Choroid plexus epithelial cell (primary cell): ENCODE results near the gene CDKL1.
"Not testable (repeated sequence)": the region's sequence is repeated elsewhere in the genome, so short reads cannot be mapped to it uniquely, and the experiment has no call there.

ENCODE experiments used
- DNase-seq: peaks from one replicate; pipeline ENCODE4 v3.0.0-alpha.2; 2010; ENCODE audit warnings: low read depth
- H3K4me3 ChIP-seq: 2 replicates; pipeline ENCODE4 v1.5.1; 2011; ENCODE audit warnings: low read depth, mild to moderate bottlenecking, control low read depth, low read length, moderate library complexity
- TF ChIP-seq, protein P1 (sequence below): conservative IDR thresholded peaks from 2 replicates; pipeline ENCODE4 v1.5.1; 2011; ENCODE audit warnings: low read depth, mild to moderate bottlenecking, control low read depth, inconsistent platforms, low read length, moderate library complexity

Gene CDKL1

DNA sequence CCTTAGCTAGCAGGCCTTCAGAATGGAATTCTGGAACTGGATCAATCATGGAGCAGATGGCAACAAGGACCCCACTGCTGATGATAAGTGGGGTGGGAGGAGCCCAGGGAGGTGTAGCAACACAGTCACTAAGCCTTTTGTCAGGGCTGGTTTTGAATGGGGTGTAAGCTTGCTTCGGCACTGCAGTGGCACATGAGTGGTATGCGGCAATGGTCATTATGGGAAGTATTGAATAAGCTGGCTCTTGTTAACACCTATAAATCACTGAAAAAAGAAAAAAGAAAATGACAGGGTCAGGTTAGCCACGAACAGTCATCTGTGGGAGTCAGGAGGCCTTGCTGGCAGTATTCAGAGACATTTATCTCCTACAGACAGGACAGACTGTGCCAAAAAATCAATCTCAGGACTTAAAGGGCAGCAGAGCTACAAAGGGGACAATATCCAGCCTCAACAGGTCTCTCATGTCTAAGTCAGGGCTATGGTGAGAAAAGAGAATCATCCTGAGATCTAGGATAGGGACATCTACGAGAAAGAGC lies 19.1 kb downstream of the CDKL1 start:
- TF ChIP-seq, protein P1, sequence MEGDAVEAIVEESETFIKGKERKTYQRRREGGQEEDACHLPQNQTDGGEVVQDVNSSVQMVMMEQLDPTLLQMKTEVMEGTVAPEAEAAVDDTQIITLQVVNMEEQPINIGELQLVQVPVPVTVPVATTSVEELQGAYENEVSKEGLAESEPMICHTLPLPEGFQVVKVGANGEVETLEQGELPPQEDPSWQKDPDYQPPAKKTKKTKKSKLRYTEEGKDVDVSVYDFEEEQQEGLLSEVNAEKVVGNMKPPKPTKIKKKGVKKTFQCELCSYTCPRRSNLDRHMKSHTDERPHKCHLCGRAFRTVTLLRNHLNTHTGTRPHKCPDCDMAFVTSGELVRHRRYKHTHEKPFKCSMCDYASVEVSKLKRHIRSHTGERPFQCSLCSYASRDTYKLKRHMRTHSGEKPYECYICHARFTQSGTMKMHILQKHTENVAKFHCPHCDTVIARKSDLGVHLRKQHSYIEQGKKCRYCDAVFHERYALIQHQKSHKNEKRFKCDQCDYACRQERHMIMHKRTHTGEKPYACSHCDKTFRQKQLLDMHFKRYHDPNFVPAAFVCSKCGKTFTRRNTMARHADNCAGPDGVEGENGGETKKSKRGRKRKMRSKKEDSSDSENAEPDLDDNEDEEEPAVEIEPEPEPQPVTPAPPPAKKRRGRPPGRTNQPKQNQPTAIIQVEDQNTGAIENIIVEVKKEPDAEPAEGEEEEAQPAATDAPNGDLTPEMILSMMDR = no peak
- DNase-seq = no peak

DNA sequence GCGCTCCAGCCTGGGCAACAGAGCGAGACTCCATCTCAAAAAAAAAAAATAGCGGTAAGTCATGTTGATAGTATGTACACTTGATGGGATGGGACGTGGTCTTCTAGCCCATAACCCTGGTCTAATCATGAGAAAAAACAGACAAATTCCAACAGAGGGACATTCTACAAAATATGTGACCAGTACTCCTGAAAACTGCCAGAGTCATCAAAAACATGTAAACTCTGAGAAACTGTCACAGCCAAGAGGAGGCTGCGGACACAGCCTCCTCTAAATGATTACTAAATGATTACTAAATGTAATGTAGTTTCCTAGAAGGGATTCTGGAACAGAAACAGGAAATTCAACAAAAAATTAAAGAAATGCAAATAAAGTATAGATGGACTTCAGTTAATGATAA lies 20.9 kb downstream of the CDKL1 start:
- TF ChIP-seq, protein P1 = no peak

More for the DNA sequence above, 19.1 kb downstream of the CDKL1 start:
- no peak overlapping the region for H3K4me3 ChIP-seq

DNA sequence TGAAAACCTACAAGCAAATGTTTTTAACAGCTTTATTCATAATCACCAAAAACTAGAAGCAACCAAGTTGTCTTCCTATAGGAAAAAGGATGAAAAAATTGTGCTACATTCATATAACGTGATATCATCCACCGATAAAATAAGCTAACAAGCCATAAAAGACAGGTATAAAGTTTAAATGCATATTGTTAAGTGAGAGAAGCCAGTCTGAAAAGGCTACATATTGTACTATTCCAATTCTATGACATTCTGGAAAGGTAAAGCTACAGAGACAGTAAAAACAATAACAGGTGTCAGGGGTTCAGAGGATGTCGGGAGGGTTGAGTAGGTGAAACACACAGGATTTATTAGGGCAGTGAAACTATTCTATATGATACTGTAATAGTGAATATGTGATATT lies 22.7 kb downstream of the CDKL1 start:
- no peak for DNase-seq
- TF ChIP-seq, protein P1 = no peak
- no peak overlapping the region for H3K4me3 ChIP-seq

More for the DNA sequence above, 20.9 kb downstream of the CDKL1 start:
- H3K4me3 ChIP-seq = no peak overlapping the region
- no peak for DNase-seq

DNA sequence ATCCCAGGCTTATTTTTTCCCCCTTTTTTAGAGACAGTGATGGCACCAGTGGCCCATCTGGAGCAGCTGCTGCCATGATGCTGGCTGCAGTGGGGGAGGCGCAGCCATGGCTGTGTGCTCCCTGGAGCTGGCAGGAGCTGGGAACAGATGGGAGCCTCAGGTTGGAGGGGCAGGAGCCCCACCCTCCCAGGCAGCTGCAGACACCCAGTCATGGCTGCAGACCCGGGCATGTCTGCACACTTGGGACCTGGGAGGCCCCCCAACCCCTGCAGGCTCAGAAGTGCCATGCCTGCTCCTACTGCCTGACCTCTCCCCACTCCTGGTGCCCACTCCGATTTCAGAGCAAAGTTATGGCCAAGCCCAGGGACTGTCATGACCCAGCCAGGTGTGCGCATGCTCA lies 25.1 kb downstream of the CDKL1 start:
- H3K4me3 ChIP-seq = no peak overlapping the region
- TF ChIP-seq, protein P1 = no peak
- no peak for DNase-seq

DNA sequence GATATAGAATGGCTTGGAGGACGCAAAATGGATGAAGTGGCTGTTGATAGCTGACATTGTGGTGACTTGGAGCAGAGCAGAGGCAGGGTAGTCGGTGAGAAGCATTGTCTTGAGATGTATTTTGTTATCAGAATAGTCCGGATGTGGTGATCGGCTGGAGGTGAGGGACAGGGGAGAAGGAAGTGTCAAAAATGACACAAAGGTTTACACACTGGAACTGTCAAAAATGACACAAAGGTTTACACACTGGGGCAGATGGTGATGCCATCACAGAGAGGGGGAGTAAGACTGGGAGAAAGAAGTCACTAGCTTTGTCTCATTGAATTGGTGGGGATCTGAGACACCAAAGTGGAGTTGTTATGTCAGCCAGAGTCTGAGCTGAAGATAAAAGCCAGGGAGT lies 30.1 kb downstream of the CDKL1 start:
- TF ChIP-seq, protein P1 = no peak
- H3K4me3 ChIP-seq = no peak overlapping the region
- DNase-seq = no peak

DNA sequence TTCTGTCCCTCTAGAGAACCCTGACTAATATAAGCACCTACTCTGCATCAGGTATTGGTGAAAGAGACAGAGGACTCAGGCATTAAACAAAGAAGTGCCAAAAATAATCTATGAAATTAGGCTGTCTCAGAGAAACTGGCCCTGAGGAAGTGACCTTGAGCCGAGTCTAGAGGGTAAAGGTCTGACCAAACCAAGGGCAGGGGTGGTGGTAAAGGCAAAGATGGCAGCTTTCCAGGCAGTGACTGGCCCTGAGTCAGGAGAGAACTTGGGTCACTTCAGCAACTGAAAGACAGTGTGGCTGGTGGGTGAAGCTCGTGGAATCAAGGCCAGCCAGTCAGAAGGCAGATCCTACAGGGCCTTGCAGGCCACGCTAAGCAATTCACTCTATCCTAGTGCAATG lies 30.6 kb downstream of the CDKL1 start:
- TF ChIP-seq, protein P1 = no peak
- no peak overlapping the region for H3K4me3 ChIP-seq
- no peak for DNase-seq

DNA sequence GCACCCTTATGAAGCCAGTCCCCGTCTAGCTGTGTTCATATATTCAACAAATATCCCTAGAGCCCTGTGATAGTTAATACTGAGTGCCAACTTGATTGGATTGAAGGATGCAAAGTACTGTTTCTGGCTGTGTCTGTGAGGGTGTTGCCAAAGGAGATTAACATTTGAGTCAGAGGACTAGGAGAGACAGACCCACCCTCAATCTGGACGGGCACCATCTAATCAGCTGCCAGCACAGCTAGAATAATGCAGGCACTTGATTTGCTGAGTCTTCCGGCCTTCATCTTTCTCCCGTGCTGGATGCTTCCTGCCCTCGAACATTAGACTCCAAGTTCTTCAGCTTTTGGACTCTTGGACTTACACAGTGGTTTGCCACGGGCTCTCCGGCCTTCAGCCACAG lies 31.1 kb downstream of the CDKL1 start:
- not testable (repeated sequence) for DNase-seq

More for the DNA sequence above, 31.1 kb downstream of the CDKL1 start:
- H3K4me3 ChIP-seq = not testable (repeated sequence)
